Measurements from ENCODE around the gene WAPL.

The WAPL gene

GRCh38 chr10:86556933-86557649 is 35.5 kb upstream of the WAPL start:
- DNase-seq, result no peak
- Histone ChIP-seq H4K20me1 (ENCODE audit: insufficient read depth, low read length) (no peaks in the 10 kb centered on the region), H3F3A (ENCODE audit: insufficient read depth, low read length) (no peaks in the 10 kb centered on the region), H3K4me1 (ENCODE audit: low read length) (no peaks in the 10 kb centered on the region), H2AFZ (ENCODE audit: low read length) (no peak overlapping the region), H3K4me3 (ENCODE audit: low read length) (no peak overlapping the region), H3K9ac (ENCODE audit: low read length) (no peak overlapping the region), H3K9me2 (replicated peaks; ENCODE audit: insufficient read depth, low read length) (no peaks in the 10 kb centered on the region), H3K9me3 (replicated peaks; ENCODE audit: insufficient read depth, low read length) (no peaks in the 10 kb centered on the region), H3K4me2 (ENCODE audit: low read depth, low read length) (no peak overlapping the region), H3K27me3 (replicated peaks; ENCODE audit: insufficient read depth, low read length) (no peaks in the 10 kb centered on the region), H3K27ac (ENCODE audit: low read length) (no peak overlapping the region), H3K79me2 (ENCODE audit: low read length) (no peaks in the 10 kb centered on the region), H3K36me3 (replicated peaks; ENCODE audit: insufficient read depth, low read length) (no peaks in the 10 kb centered on the region)
- TF ChIP-seq EZH2 (optimal IDR thresholded peaks at IDR 0.05; ENCODE audit: low read depth, low read length) (no peak), CTCF (IDR thresholded peaks at IDR 0.05; ENCODE audit: low read length) (no peak), EZH2phosphoT487 (IDR thresholded peaks at IDR 0.05; ENCODE audit: low read length) (no peak)

GRCh38 chr10:86556532-86556931 is 34.9 kb upstream of the WAPL start:
- no peak for TF ChIP-seq EZH2phosphoT487 (IDR thresholded peaks at IDR 0.05; ENCODE audit: low read length)
- TF ChIP-seq EZH2 (optimal IDR thresholded peaks at IDR 0.05; ENCODE audit: low read depth, low read length), result no peak
- TF ChIP-seq CTCF (IDR thresholded peaks at IDR 0.05; ENCODE audit: low read length), result no peak
- Histone ChIP-seq H3K4me1 (ENCODE audit: low read length) (no peaks in the 10 kb centered on the region), H3K27me3 (replicated peaks; ENCODE audit: insufficient read depth, low read length) (no peaks in the 10 kb centered on the region), H2AFZ (ENCODE audit: low read length) (no peak overlapping the region), H3K36me3 (replicated peaks; ENCODE audit: insufficient read depth, low read length) (no peaks in the 10 kb centered on the region), H4K20me1 (ENCODE audit: insufficient read depth, low read length) (no peaks in the 10 kb centered on the region), H3K9me3 (replicated peaks; ENCODE audit: insufficient read depth, low read length) (no peaks in the 10 kb centered on the region), H3K4me2 (ENCODE audit: low read depth, low read length) (no peak overlapping the region), H3F3A (ENCODE audit: insufficient read depth, low read length) (no peaks in the 10 kb centered on the region), H3K9ac (ENCODE audit: low read length) (no peak overlapping the region), H3K79me2 (ENCODE audit: low read length) (no peaks in the 10 kb centered on the region), H3K9me2 (replicated peaks; ENCODE audit: insufficient read depth, low read length) (no peaks in the 10 kb centered on the region), H3K27ac (ENCODE audit: low read length) (no peak overlapping the region), H3K4me3 (ENCODE audit: low read length) (no peak overlapping the region)
- DNase-seq, result no peak

GRCh38 chr10:86553639-86554038 is 32.0 kb upstream of the WAPL start:
- Histone ChIP-seq H3K27me3 (replicated peaks; ENCODE audit: insufficient read depth, low read length) (no peaks in the 10 kb centered on the region), H3K4me3 (ENCODE audit: low read length) (no peak overlapping the region), H4K20me1 (ENCODE audit: insufficient read depth, low read length) (no peaks in the 10 kb centered on the region), H3K9ac (ENCODE audit: low read length) (no peak overlapping the region), H3K36me3 (replicated peaks; ENCODE audit: insufficient read depth, low read length) (no peaks in the 10 kb centered on the region), H3K4me1 (ENCODE audit: low read length) (no peaks in the 10 kb centered on the region), H3K9me3 (replicated peaks; ENCODE audit: insufficient read depth, low read length) (no peaks in the 10 kb centered on the region), H3K4me2 (ENCODE audit: low read depth, low read length) (no peak overlapping the region), H3F3A (ENCODE audit: insufficient read depth, low read length) (no peaks in the 10 kb centered on the region), H3K9me2 (replicated peaks; ENCODE audit: insufficient read depth, low read length) (no peaks in the 10 kb centered on the region), H3K79me2 (ENCODE audit: low read length) (no peaks in the 10 kb centered on the region), H2AFZ (ENCODE audit: low read length) (no peak overlapping the region), H3K27ac (ENCODE audit: low read length) (no peak overlapping the region)
- TF ChIP-seq EZH2 (optimal IDR thresholded peaks at IDR 0.05; ENCODE audit: low read depth, low read length) (no peak), EZH2phosphoT487 (IDR thresholded peaks at IDR 0.05; ENCODE audit: low read length) (no peak), CTCF (IDR thresholded peaks at IDR 0.05; ENCODE audit: low read length) (no peak)
- no peak for DNase-seq

Measured in MM.1S (cell line).